B cell (primary cell): ENCODE data around the gene ASPG. TPM values are rescaled to one million over a fixed set of nuclear protein-coding genes. Genes with fewer than 3 reads are reported as not detected.

Experiments used
- ATAC-seq: fragments of 200-7000 bp; cut with Tn5 transposase; one replicate; pipeline ENCODE4 v1.10.0; 2021; ENCODE audit warnings: low read depth, mild to moderate bottlenecking, moderate number of reproducible peaks, moderate library complexity
- CTCF ChIA-PET: fragments of 350-600 bp; sonication (Branson Sonifier 250); formaldehyde crosslinking; loops from one replicate; lab custom pipeline; 2021; ENCODE audit warnings: antibody characterized with exemption, inconsistent platforms; lab: Charles Lee
- POLR2A ChIA-PET: fragments of 350-600 bp; sonication (Branson Sonifier 250); formaldehyde crosslinking; loops from one replicate; lab custom pipeline; 2021; ENCODE audit warnings: antibody characterized with exemption; lab: Charles Lee
- DNase-seq: peaks from one replicate; pipeline ENCODE4 v3.0.0; 2013
- H2AFZ ChIP-seq: 2 replicates; pipeline ENCODE4 v1.6.1; 2012; ENCODE audit warnings: mild to moderate bottlenecking, low read depth, low read length; ENCODE audit not compliant: insufficient read depth, poor library complexity, severe bottlenecking
- H3K27ac ChIP-seq, 2 donors: 1 replicate in 1 of 2; 2 replicates in 1 of 2; pipeline ENCODE4 v1.5.1; 2012 to 2013; ENCODE audit warnings: low read length in 2 of 2, mild to moderate bottlenecking in 2 of 2, moderate library complexity in 1 of 2
- H3K27me3 ChIP-seq, 4 experiments: fragments of 200-600 bp in 1 of 4; sonication (generic) in 1 of 4; replicated peaks in 1 of 4; 1 replicate in 2 of 4; 2 replicates in 2 of 4; pipeline versions ENCODE4 v1.6.1 to v1.7.0; 2013 to 2016; ENCODE audit warnings: low read length in 3 of 4, mild to moderate bottlenecking in 2 of 4, mixed read lengths in 1 of 4, moderate library complexity in 1 of 4; ENCODE audit not compliant: insufficient read depth in 4 of 4, control insufficient read depth in 3 of 4; ENCODE audit errors: control extremely low read depth in 1 of 4
- H3K36me3 ChIP-seq, 2 experiments: replicated peaks in 1 of 2; 1 replicate in 1 of 2; 2 replicates in 1 of 2; pipeline versions ENCODE4 v1.6.1 to v1.7.1; 2013; ENCODE audit warnings: low read length in 1 of 2; ENCODE audit not compliant: insufficient read depth in 2 of 2, control insufficient read depth in 1 of 2; ENCODE audit errors: control extremely low read depth in 1 of 2, extremely low read depth in 1 of 2
- H3K4me1 ChIP-seq, 2 donors: fragments of 200-600 bp in 1 of 2; sonication (generic) in 1 of 2; 1 replicate in 1 of 2; 2 replicates in 1 of 2; pipeline versions ENCODE4 v1.5.1 to v1.6.1; 2013 to 2017; ENCODE audit warnings: low read length in 2 of 2; ENCODE audit not compliant: control insufficient read depth in 2 of 2, insufficient read depth in 2 of 2
- H3K4me2 ChIP-seq: replicated peaks from 2 replicates; pipeline ENCODE3; 2012; ENCODE audit warnings: mild to moderate bottlenecking, low read depth, low read length; ENCODE audit not compliant: poor library complexity, severe bottlenecking
- H3K4me3 ChIP-seq, 5 experiments: fragments of 200-600 bp in 1 of 5; sonication (generic) in 1 of 5; 1 replicate in 3 of 5; 2 replicates in 2 of 5; pipeline versions ENCODE4 v1.5.1 to v1.7.0; 2011 to 2016; ENCODE audit warnings: low read length in 4 of 5, mild to moderate bottlenecking in 4 of 5, low read depth in 2 of 5, control low read depth in 1 of 5, moderate library complexity in 1 of 5; ENCODE audit not compliant: insufficient read depth in 1 of 5; ENCODE audit errors: control extremely low read depth in 1 of 5, extremely low read depth in 1 of 5
- H3K79me2 ChIP-seq: fragments of 200-600 bp; sonication (generic); one replicate; pipeline ENCODE4 v1.6.0; 2016; ENCODE audit warnings: low read length; ENCODE audit not compliant: control insufficient read depth, insufficient read depth
- H3K9ac ChIP-seq: fragments of 200-600 bp; sonication (generic); 2 replicates; pipeline ENCODE4 v1.6.1; 2017; ENCODE audit warnings: mild to moderate bottlenecking, low read length, moderate library complexity
- H3K9me3 ChIP-seq, 3 donors: one replicate each; pipeline versions ENCODE4 v1.6.1 to v1.7.1; 2013; ENCODE audit warnings: low read length in 2 of 3; ENCODE audit not compliant: control insufficient read depth in 2 of 3, insufficient read depth in 1 of 3; ENCODE audit errors: control extremely low read depth in 1 of 3
- H4K20me1 ChIP-seq: 2 replicates; pipeline ENCODE4 v1.6.0; 2012; ENCODE audit warnings: mild to moderate bottlenecking, low read length; ENCODE audit not compliant: insufficient read depth, control insufficient read depth, poor library complexity, severe bottlenecking
- H3K27ac Mint-ChIP-seq: one replicate; pipeline ENCODE4 v1.8.0; 2021; ENCODE audit warnings: mixed read lengths
- H3K27me3 Mint-ChIP-seq: one replicate; pipeline ENCODE4 v1.8.0; 2021; ENCODE audit warnings: mixed read lengths
- H3K4me1 Mint-ChIP-seq: one replicate; pipeline ENCODE4 v1.8.0; 2021; ENCODE audit warnings: mixed read lengths
- H3K4me3 Mint-ChIP-seq: one replicate; pipeline ENCODE4 v1.8.0; 2021; ENCODE audit warnings: mixed read lengths
- H3K9me3 Mint-ChIP-seq: one replicate; pipeline ENCODE4 v1.8.0; 2022; ENCODE audit warnings: mixed read lengths; ENCODE audit not compliant: insufficient read depth
- EZH2 ChIP-seq: IDR thresholded peaks from 2 replicates; pipeline ENCODE4 v1.6.1; 2012; ENCODE audit warnings: borderline replicate concordance, low read depth, mild to moderate bottlenecking, moderate library complexity, low read length; ENCODE audit not compliant: insufficient read depth, poor library complexity, severe bottlenecking
- WGBS: methylation state at CpG from one replicate; pipeline ENCODE4 v1.1.5; 2013; ENCODE audit warnings: missing lambda C conversion rate; ENCODE audit not compliant: insufficient coverage; 5-methylcytosine and 5-hydroxymethylcytosine counted together
- intact Hi-C: fragments of 100-400 bp; cut with micrococcal nuclease; formaldehyde crosslinking; loops from one replicate; pipeline ENCODE4 v1.10.0; 2022
- polyA plus RNA-seq: library from polyadenylated mRNA; depleted of rRNA; stranded (reverse); fragments of >200 nt; gene quantifications from 2 replicates; pipeline ENCODE4 v1.2.3, GENCODE V29; 2012
- total RNA-seq, 2 donors: library from RNA; stranded (reverse); fragments of 120-200 nt in 1 of 2; gene quantifications; 1 replicate in 1 of 2; 2 replicates in 1 of 2; pipeline versions ENCODE4 v1.2.3 to v1.2.4, GENCODE V29; 2013 to 2022
- TF ChIP-seq, protein P1 (sequence below): fragments of 200-600 bp; IDR thresholded peaks from one replicate; pipeline ENCODE4 v1.8.0; 2022; ENCODE audit warnings: antibody characterized with exemption, mild to moderate bottlenecking

The ASPG gene
- total and polyA plus RNA-seq, 2 donors (not counting 1 experiment from before 2014, with no cell fraction given) = not detected

DNA sequence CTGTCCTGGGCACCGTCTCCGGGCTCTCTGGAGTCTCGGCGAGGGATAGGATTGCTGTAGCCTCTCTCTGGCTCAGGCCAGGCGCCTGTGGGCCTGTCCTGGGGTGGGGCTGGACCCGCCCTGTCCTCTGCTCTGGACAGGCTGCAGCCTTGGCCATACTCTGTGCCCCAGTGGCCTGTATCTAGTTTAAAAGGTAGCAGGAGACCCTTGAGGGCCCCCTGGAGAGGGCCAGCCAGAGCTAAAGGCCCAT lies 54.6 kb downstream of the ASPG start:
- no peaks in the 10 kb centered on the region for H3K9me3 Mint-ChIP-seq
- ChIA-PET CTCF (interaction anchor here (1.1 kb wide), 1 partner anchor 63 kb away, joined by 6 read pairs; no protein-coding TSS in a partner anchor), POLR2A (no interaction called here)
- no peak for ATAC-seq
- H3K4me1 Mint-ChIP-seq = peaks cover 9% of the 10 kb centered on the region
- intact Hi-C loops = no loop called here
- Histone ChIP-seq H3K9me3 (peaks cover 0 to 13% (median 0%) of the 10 kb centered on the region in 3 donors), H2AFZ (no peak overlapping the region), H3K36me3 (no peaks in the 10 kb centered on the region), H3K27me3 (peaks cover 0 to 42% (median 17%) of the 10 kb centered on the region in 4 experiments), H4K20me1 (no peaks in the 10 kb centered on the region), H3K4me2 (no peak overlapping the region), H3K4me3 (no peak overlapping the region), H3K9ac (no peak overlapping the region), H3K4me1 (peaks cover 24 to 33% of the 10 kb centered on the region in 2 donors), H3K27ac (no peak overlapping the region), H3K79me2 (no peaks in the 10 kb centered on the region)
- TF ChIP-seq, protein P1, sequence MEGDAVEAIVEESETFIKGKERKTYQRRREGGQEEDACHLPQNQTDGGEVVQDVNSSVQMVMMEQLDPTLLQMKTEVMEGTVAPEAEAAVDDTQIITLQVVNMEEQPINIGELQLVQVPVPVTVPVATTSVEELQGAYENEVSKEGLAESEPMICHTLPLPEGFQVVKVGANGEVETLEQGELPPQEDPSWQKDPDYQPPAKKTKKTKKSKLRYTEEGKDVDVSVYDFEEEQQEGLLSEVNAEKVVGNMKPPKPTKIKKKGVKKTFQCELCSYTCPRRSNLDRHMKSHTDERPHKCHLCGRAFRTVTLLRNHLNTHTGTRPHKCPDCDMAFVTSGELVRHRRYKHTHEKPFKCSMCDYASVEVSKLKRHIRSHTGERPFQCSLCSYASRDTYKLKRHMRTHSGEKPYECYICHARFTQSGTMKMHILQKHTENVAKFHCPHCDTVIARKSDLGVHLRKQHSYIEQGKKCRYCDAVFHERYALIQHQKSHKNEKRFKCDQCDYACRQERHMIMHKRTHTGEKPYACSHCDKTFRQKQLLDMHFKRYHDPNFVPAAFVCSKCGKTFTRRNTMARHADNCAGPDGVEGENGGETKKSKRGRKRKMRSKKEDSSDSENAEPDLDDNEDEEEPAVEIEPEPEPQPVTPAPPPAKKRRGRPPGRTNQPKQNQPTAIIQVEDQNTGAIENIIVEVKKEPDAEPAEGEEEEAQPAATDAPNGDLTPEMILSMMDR = no peak
- no peak for TF ChIP-seq EZH2
- H3K4me3 Mint-ChIP-seq = no peak overlapping the region
- H3K27me3 Mint-ChIP-seq = peaks cover 23% of the 10 kb centered on the region
- WGBS = 95% methylated on average over 6 of the region's 6 CpGs
- H3K27ac Mint-ChIP-seq = no peak overlapping the region
- no peak for DNase-seq

DNA sequence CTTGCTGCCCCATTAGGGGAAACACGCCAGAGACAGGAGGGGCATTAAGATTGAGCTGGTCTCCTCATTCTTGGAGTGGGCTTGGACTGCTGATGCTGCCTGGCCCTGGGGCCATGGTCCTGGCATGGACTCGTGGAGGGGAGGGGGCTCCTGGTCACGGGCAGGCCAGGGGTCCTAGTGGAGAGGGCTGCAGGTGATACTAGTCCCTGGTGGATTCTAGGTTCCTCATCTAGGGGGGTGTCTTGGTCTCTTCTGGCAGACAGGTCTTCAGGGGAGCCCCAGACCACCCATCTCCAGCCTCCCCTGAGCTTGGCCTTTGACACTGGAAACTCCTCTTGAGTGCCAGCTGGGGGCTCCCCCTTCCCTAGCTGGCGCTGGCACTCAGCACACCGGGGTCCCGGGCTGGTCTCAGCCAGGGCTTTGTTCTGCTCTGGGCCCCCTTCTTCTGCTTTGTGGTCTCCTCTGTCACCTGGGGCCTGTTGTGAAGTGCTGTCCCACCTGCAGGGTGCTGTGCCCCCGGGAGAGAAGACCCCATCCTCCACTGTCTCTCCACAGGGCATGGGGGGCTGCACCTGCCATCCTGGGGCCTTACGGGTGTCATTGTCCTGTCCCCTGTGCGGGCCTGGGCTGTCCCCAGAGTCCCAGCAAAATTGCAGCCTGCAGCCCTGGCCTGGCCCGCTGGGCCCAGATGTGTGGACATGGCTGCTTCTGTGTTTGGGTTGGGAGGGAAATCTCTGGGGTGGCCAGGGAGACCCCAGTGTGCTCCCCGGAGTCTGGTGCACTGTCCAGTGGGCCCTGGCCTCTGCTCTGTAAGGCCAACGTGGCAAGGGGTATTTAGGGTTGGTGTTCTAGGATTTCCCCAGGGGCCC lies 55.2 kb downstream of the ASPG start:
- H3K4me2 ChIP-seq = no peak overlapping the region
- H3K4me1 ChIP-seq = peaks cover 19 to 27% of the 10 kb centered on the region in 2 donors
- no peaks in the 10 kb centered on the region for H4K20me1 ChIP-seq
- peaks cover 0 to 36% (median 12%) of the 10 kb centered on the region in 4 experiments for H3K27me3 ChIP-seq
- H3K27ac ChIP-seq = no peak overlapping the region
- H3K36me3 ChIP-seq = no peaks in the 10 kb centered on the region
- POLR2A ChIA-PET = no interaction called here
- Mint-ChIP-seq H3K4me1 (peaks cover 7% of the 10 kb centered on the region), H3K27me3 (peaks cover 19% of the 10 kb centered on the region), H3K4me3 (no peak overlapping the region), H3K9me3 (no peaks in the 10 kb centered on the region), H3K27ac (no peak overlapping the region)
- peaks cover 0 to 8% (median 0%) of the 10 kb centered on the region in 3 donors for H3K9me3 ChIP-seq
- DNase-seq (no peak), ATAC-seq (no peak)
- H2AFZ ChIP-seq = no peak overlapping the region
- intact Hi-C loops = no loop called here
- TF ChIP-seq EZH2 = no peak
- TF ChIP-seq, protein P1 = no peak
- H3K79me2 ChIP-seq = no peaks in the 10 kb centered on the region
- H3K4me3 ChIP-seq = no peak overlapping the region
- CTCF ChIA-PET = interaction anchor here (0.6 to 1.1 kb wide), 2 partner anchors 63 to 435 kb away, joined by 4 to 6 read pairs; no protein-coding TSS in a partner anchor
- H3K9ac ChIP-seq = no peak overlapping the region
- WGBS = 82% methylated on average over 11 of the region's 12 CpGs
